AG04450 (cell line): ENCODE data around the gene ADAMTSL2. TPM values are rescaled to one million over a fixed set of nuclear protein-coding genes. Genes with fewer than 3 reads are reported as not detected.

Experiments used
- CTCF ChIA-PET: fragments of 300-600, 350-600 bp; formaldehyde crosslinking; extraction: SDS; loops from one replicate; lab custom pipeline; 2022; ENCODE audit warnings: antibody characterized with exemption, inconsistent platforms; lab: Charles Lee
- POLR2A ChIA-PET: fragments of 350-600 bp; formaldehyde crosslinking; extraction: SDS; loops from one replicate; lab custom pipeline; 2021; ENCODE audit warnings: antibody characterized with exemption, inconsistent platforms; lab: Yijun Ruan, JAX
- DNase-seq: peaks from one replicate; pipeline ENCODE4 v3.0.0-alpha.2; 2011; ENCODE audit warnings: low read depth, low spot score
- H3K27ac ChIP-seq: one replicate; pipeline ENCODE4 v1.5.1; 2012; ENCODE audit warnings: low read depth, low read length, control low read depth
- H3K27me3 ChIP-seq: one replicate; pipeline ENCODE4 v1.6.0; 2012; ENCODE audit warnings: low read length; ENCODE audit not compliant: control insufficient read depth, insufficient read depth
- H3K4me3 ChIP-seq: 2 replicates; pipeline ENCODE4 v1.5.1; 2011; ENCODE audit warnings: mild to moderate bottlenecking, low read depth, low read length, control low read depth
- H3K9me3 ChIP-seq: 2 replicates; pipeline ENCODE4 v1.5.1; 2012; ENCODE audit warnings: low read length; ENCODE audit not compliant: control insufficient read depth, insufficient read depth
- polyA plus RNA-seq: library from polyadenylated mRNA; depleted of rRNA; stranded (reverse); fragments of >200 nt; gene quantifications from 2 replicates; pipeline ENCODE4 v1.2.3, GENCODE V29; 2011
- TF ChIP-seq, protein P1 (sequence below): IDR thresholded peaks from 2 replicates; pipeline ENCODE4 v1.5.1; 2011; ENCODE audit warnings: low read depth, low read length, control low read depth, inconsistent platforms

Gene ADAMTSL2
- polyA plus RNA-seq, 1 experiment = not detected

DNA sequence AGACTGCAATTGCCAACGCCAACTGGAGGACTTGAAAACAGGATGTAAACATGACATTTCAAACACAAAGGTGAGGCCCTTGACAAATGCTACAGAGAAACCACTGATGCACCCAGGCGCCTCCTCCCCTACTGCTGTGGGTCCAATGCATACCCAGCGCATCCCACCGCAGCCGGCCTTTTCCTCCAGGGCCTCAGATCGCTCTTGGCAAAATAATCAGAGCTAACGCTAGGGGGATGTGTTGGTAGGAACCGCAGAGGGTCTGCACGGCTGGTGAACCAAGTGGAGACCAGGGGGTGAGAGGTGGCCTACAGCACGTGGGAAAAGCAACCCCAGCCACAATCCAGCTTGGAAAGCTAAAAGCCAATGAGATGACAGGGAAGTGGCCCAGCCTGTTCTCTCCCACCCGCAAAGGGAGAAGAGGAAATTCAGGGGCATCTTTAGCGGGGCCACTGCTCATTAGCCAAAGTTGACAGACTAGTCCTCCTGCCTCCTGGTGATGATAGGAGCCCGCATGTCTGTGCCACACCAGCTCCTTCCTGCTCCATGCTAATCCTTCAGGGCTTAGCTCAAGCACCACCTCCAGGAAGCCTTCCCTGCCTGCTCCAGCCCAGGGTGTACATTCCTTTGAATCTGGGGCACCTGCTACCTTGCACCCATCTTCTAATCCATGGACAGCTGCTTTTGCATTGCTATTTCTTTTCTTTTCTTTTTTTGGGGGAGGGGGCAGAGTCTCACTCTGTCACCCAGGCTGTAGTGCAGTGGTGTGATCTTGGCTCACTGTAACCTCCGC is 68.8 kb downstream of the ADAMTSL2 start:
- CTCF ChIA-PET = no interaction called here
- Histone ChIP-seq H3K27ac (no peak overlapping the region), H3K9me3 (peaks cover 16% of the 10 kb centered on the region), H3K27me3 (peaks cover 37% of the 10 kb centered on the region), H3K4me3 (no peak overlapping the region)
- TF ChIP-seq, protein P1, sequence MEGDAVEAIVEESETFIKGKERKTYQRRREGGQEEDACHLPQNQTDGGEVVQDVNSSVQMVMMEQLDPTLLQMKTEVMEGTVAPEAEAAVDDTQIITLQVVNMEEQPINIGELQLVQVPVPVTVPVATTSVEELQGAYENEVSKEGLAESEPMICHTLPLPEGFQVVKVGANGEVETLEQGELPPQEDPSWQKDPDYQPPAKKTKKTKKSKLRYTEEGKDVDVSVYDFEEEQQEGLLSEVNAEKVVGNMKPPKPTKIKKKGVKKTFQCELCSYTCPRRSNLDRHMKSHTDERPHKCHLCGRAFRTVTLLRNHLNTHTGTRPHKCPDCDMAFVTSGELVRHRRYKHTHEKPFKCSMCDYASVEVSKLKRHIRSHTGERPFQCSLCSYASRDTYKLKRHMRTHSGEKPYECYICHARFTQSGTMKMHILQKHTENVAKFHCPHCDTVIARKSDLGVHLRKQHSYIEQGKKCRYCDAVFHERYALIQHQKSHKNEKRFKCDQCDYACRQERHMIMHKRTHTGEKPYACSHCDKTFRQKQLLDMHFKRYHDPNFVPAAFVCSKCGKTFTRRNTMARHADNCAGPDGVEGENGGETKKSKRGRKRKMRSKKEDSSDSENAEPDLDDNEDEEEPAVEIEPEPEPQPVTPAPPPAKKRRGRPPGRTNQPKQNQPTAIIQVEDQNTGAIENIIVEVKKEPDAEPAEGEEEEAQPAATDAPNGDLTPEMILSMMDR = no peak
- no peak for DNase-seq
- POLR2A ChIA-PET = interaction anchor here (1.3 kb wide), 1 partner anchor 9 kb away, joined by 4 read pairs; no protein-coding TSS in a partner anchor

DNA sequence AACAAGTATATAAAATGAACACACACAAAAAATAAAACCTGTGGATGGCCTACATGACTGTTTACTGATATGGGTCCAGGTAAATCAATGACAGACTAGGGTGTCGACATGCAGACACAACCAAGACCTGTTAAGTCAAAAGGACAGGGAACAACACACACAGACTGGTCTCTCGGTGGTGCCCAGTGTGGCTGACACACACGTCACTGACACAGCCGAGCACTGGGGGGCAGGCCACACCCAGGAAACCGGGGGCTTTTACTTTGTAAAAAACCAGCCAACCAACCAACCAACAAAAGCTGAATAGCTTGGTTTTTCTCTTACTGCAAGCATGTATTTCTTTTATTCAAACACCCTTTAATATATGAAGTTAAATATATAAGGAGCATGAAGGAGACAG is 69.7 kb downstream of the ADAMTSL2 start:
- CTCF ChIA-PET = interaction anchor here (0.6 kb wide), 1 partner anchor 19 kb away, joined by 3 read pairs; no protein-coding TSS in a partner anchor
- Histone ChIP-seq H3K27ac (no peak overlapping the region), H3K27me3 (peaks cover 42% of the 10 kb centered on the region)

DNA sequence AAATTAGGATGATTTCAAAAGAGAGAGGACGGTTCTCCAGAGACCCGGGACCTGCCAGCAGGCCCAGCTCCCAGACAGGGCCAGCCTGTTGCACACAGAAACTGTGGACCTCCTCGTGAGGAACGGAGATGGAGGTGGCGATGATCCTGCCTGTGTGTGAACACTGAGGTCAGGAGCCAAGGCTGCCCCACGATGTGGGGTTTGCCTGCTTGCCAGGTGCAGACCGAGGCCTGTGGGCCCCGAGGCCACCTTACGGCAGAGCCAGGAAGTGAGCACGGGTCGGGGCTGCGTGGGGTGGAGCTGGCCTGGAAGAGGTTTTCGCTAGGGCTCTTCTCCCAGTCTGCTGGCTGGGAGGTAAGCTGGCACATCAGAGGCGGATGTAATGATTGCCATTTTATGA is 70.4 kb downstream of the ADAMTSL2 start:
- TF ChIP-seq, protein P1 = no peak
- H3K27ac ChIP-seq = no peak overlapping the region
- POLR2A ChIA-PET = no interaction called here
- peaks cover 5% of the 10 kb centered on the region for H3K9me3 ChIP-seq
- H3K4me3 ChIP-seq = no peak overlapping the region
- no peak for DNase-seq
- H3K27me3 ChIP-seq = peaks cover 46% of the 10 kb centered on the region
- CTCF ChIA-PET = interaction anchor here (0.6 kb wide), 1 partner anchor 20 kb away, joined by 3 read pairs; no protein-coding TSS in a partner anchor

More for the DNA sequence above, 69.7 kb downstream of the ADAMTSL2 start:
- Histone ChIP-seq H3K9me3 (peaks cover 7% of the 10 kb centered on the region), H3K4me3 (no peak overlapping the region)
- POLR2A ChIA-PET = no interaction called here
- no peak for DNase-seq
- TF ChIP-seq, protein P1 = no peak

DNA sequence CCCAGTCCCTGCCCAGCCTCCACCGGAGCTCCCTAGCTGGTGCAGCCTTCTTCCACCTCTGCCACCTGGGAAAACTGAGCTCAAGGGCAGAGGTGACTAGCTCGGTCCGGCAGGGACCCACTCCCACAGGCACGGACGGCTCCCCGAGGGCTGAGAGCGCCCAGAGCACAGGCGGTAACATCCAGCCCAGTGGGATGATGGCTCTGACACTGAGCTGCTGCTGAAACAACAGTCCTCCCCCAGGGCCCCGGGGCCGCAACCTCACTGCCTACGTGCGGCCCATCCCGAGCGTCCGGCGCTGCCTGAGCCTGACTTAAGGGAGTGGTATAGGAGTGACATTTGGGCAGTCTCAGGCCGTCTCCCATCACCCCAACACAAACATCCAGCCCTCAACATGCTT is 70.9 kb downstream of the ADAMTSL2 start:
- DNase-seq = no peak
- Histone ChIP-seq H3K27me3 (peaks cover 48% of the 10 kb centered on the region), H3K27ac (no peak overlapping the region), H3K4me3 (no peak overlapping the region), H3K9me3 (no peaks in the 10 kb centered on the region)
- TF ChIP-seq, protein P1 = no peak
- POLR2A ChIA-PET = no interaction called here
- CTCF ChIA-PET = no interaction called here
